ENCODE results near the gene RAC3.

DNA sequence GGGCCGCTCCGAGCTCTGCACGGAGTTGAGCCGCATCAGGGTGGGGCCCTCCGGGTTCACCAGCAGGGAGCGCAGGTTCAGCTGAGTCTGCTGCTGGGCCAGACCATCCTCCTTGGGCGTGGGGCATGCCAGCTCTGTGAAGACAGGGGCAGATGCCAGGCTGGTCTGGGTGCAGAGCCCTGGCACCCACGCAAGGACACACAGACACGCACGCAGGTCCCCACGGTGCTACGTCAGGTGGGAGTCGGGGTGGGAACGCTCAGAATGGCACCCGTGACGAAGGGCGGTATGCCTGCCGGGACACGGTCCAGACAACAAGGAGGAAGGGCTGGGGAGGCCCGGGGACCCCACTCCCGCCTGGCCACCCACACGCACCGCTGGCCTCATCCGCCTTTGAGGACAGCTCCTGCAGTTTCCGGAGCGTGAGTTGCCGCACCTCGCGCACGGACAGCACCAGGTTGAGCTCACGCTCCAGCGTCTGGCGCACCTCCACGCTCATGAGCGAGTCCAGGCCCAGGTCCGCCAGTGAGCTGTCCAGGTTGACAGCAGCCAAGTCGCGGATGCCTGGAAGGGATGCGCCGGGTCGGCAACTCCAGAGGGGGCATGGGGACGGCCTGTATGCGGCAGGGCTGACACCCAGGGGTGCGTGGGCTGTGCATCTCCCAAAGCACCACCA lies 49.4 kb downstream of the RAC3 start:
- TF ChIP-seq POLR2AphosphoS2 (conservative IDR thresholded peaks at IDR 0.05; ENCODE audit: low read length): no peak
- TF ChIP-seq, protein P1, sequence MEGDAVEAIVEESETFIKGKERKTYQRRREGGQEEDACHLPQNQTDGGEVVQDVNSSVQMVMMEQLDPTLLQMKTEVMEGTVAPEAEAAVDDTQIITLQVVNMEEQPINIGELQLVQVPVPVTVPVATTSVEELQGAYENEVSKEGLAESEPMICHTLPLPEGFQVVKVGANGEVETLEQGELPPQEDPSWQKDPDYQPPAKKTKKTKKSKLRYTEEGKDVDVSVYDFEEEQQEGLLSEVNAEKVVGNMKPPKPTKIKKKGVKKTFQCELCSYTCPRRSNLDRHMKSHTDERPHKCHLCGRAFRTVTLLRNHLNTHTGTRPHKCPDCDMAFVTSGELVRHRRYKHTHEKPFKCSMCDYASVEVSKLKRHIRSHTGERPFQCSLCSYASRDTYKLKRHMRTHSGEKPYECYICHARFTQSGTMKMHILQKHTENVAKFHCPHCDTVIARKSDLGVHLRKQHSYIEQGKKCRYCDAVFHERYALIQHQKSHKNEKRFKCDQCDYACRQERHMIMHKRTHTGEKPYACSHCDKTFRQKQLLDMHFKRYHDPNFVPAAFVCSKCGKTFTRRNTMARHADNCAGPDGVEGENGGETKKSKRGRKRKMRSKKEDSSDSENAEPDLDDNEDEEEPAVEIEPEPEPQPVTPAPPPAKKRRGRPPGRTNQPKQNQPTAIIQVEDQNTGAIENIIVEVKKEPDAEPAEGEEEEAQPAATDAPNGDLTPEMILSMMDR (IDR thresholded peaks at IDR 0.05): no peak
- no peak for TF ChIP-seq POLR2A (IDR thresholded peaks at IDR 0.05; ENCODE audit: low read length)
- TF ChIP-seq, protein P2, sequence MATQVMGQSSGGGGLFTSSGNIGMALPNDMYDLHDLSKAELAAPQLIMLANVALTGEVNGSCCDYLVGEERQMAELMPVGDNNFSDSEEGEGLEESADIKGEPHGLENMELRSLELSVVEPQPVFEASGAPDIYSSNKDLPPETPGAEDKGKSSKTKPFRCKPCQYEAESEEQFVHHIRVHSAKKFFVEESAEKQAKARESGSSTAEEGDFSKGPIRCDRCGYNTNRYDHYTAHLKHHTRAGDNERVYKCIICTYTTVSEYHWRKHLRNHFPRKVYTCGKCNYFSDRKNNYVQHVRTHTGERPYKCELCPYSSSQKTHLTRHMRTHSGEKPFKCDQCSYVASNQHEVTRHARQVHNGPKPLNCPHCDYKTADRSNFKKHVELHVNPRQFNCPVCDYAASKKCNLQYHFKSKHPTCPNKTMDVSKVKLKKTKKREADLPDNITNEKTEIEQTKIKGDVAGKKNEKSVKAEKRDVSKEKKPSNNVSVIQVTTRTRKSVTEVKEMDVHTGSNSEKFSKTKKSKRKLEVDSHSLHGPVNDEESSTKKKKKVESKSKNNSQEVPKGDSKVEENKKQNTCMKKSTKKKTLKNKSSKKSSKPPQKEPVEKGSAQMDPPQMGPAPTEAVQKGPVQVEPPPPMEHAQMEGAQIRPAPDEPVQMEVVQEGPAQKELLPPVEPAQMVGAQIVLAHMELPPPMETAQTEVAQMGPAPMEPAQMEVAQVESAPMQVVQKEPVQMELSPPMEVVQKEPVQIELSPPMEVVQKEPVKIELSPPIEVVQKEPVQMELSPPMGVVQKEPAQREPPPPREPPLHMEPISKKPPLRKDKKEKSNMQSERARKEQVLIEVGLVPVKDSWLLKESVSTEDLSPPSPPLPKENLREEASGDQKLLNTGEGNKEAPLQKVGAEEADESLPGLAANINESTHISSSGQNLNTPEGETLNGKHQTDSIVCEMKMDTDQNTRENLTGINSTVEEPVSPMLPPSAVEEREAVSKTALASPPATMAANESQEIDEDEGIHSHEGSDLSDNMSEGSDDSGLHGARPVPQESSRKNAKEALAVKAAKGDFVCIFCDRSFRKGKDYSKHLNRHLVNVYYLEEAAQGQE (IDR thresholded peaks at IDR 0.05): no peak

All from A549 (cell line).